NCI-H2107 treated with DMSO at 0.1 percent for 48 hours (cell line): ENCODE measurements around the gene GRM4.

Source experiments
- DNase-seq: peaks from one replicate; lab custom pipeline; 2025; ENCODE audit not compliant: unreplicated experiment; lab: John Stamatoyannopoulos, UW

GRM4 gene

DNA sequence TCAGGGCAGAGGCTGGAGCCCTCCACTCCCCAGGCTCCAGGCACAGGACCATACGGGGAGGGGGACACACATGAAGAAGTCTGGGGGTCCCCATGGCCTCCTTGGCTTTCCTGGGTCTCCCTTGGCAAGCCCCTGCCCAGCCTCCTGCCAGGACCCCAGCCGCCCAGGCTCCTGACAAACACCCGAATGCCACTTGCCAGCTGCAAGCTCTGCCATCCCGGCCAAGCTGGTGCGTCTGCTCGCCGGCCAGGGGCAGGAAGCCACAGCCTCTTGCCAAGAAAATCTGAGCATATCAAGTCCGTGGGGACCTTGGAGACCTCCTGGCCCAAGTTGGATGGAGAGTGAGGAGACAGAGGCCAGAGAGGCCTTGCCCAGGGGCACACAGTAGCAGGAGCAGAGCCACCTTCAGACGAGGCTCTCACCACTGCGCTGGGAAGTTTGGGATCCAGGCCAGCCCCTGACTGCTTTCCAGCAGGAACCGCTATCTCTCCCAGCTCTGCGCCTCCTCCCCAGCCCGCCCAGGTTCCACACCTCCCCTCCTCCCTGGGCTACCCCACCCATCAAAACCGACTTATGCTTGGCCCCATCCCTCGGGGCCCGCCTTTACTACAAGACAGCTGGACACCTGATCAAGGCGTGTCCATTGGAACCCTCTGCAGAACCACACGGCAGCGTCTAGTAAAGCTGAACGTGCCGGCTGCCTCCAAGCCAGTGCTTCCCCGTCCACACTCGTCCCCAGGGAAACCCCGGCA is 80.2 kb downstream of the GRM4 start:
- DNase-seq = no peak

DNA sequence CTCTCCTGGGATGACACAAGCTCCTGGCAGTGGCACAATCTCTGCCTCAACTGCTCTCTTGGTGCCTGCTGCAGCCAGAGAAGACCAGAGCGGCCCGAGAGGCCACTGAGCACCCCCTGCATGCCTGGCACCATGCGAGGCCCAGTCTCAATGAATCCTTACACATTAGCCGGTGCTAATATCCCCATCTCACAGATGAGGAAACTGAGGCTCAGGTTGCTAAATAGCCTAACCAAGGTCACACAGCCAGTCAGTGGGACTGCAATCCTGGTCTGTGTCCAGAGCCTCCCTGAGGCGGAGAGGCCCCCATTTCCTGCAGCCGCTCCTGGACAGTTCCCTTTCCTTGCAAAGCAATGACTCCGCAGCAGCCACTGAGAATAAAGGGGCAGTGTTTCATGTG is 81.2 kb downstream of the GRM4 start:
- no peak for DNase-seq

DNA sequence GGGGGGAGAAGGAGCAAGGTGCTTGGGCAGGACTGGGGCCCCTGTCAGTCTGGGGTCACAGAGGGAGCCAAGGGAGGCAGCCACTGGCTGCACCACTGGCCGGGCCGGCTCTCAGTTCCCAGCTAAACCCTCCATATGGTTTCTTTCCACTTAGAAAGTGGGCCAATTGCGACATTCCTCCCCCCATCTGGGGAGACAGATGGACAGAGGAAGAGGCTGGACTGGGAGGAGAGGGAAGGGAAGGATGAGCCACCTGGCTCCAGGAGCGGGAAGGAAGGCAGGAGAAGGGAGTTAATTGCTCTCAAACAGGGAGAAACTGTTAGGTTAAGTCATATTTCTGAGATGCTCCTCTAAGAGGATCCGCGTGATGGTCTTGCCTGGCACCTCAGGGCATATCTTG is 82.2 kb downstream of the GRM4 start:
- DNase-seq = no peak

DNA sequence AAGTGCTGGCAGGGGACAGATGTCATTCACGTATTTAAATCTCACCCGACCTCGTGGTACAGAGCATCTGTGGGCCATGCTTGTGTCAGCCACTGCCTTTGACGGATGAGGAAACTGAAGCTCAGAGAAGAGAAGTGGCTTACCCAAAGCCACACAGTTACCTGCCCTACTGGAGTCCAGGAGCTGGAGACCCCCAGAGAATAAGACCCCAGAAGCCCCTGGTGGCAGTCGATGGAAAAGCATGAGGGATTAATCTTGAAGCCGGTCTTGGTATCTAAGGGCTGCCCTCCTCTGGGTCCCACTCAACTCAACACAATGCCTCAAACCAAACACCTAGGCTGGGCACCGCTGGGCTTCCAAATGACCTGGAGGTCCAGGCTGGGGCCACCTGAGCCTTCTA is 83.1 kb downstream of the GRM4 start:
- no peak for DNase-seq

DNA sequence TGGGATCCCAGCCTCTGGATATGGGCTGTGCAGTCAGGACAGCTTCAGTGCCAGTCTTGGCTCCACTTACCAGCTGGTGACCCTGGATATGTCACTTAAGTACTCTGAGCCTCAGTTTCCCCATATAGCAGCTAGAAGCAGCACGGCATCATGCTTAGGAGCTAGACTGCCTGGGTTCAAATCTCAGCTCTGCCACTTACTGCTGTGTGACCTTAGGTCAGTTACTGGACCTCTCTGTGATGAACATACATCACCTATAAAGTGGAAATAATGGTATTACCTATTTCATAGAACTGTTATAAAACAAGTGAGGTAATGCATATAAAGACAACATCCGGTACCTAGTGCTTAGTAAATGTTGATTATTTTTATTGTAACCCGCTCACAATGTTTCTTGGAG is 83.7 kb downstream of the GRM4 start:
- DNase-seq = no peak

DNA sequence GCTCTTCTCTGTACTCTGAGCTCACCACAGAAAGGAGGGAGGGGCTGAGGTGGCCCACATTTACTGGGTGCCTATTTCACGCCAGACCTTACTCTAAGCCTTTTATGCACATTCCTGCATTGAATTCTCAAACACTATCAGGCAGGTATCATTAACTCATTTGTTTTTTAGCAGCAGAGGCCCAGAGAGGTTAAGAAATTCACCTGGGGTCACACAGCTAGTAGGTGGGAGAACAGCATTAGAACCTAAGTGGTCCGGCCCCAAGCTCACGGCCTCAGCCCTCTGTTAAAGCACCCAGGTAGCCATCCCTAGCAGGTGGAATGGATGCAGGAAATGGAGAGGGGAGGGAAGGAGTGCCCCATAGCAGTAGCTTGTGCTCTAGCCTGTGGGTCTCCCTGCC is 84.5 kb downstream of the GRM4 start:
- DNase-seq = no peak

DNA sequence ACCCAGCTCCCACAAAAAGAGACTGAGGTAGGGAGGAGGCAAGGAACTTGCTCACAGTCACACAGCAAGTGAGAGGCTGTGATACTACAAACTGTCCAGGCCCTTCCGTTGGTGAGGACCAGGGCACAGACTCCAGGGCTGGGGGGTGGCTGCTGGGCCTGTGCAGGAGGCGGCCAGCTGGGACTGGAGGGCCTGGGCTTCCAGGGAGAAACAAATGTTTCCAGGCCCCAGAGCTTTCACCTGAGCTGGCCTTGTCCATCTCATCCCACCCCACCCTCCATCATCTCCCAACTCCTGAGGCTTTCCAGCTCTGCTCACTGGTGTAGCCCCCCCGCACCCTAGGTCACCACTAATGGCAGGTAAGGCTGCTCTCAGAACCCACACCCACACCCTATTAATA is 86.0 kb downstream of the GRM4 start:
- no peak for DNase-seq

DNA sequence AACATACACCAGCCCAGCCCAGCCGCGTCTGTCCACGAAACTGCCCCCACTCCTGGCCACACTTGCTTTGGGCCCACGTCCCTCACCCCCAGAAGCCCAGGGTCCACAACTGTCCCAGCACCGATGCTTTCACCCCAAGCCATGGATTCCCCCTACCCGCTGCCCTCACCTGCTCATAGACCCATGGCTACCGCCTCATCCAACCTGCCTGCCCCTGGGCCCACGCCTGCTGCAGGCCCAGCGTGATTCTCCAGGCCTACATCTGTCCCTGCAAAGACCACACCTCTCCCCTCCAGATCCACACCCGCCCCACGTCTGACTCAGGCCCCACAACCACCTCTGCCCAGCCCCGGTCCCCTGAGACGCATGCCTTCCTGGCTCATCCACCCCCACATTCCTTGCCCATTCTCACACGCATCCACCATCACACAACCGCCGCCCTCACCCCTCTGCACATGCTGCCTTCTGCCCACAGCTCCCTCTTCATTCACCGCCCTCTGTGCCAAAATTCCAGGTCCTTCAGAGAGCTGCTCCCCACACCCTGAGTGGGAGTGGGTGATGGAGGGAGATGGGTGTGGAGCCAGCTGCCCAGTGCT is 86.7 kb downstream of the GRM4 start:
- DNase-seq = no peak

DNA sequence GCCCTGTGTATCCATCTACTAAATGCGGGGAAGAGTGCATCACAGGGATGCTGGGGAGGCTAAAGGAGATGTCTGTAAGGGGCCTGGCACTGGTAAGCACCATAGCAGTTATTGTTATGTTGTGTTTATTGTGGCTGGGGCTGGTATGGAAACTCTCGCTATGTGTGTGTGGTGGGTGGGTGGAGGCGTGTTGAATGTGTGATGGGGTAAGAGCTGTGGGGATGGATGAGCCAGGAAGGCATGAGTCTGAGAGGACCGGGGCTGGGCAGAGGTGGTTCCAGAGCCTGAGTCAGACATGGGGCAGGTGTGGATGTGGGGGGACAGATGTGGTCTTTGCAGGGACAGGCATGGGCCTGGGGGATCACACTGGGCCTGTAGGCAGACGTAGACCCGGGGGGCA is 88.1 kb downstream of the GRM4 start:
- no peak for DNase-seq

DNA sequence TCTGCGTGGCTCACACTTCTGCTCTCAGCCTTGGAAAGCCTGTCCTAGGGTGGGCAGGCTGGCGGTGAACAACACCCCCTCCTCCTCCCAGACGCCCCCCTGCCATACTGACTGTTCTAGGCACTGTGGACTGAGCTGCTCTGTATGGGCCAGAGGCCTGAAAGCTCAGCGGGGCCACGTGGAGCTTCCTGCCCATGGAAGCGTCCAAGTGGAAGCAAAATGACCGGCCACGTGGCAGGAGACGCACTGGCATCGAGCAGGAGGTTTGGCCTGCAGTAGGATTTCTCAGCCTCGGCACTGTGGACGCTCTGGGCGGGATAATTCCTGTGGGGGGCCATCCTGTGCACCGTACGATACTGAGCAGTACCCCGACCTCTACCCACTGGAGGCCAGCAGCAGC is 88.7 kb downstream of the GRM4 start:
- no peak for DNase-seq

DNA sequence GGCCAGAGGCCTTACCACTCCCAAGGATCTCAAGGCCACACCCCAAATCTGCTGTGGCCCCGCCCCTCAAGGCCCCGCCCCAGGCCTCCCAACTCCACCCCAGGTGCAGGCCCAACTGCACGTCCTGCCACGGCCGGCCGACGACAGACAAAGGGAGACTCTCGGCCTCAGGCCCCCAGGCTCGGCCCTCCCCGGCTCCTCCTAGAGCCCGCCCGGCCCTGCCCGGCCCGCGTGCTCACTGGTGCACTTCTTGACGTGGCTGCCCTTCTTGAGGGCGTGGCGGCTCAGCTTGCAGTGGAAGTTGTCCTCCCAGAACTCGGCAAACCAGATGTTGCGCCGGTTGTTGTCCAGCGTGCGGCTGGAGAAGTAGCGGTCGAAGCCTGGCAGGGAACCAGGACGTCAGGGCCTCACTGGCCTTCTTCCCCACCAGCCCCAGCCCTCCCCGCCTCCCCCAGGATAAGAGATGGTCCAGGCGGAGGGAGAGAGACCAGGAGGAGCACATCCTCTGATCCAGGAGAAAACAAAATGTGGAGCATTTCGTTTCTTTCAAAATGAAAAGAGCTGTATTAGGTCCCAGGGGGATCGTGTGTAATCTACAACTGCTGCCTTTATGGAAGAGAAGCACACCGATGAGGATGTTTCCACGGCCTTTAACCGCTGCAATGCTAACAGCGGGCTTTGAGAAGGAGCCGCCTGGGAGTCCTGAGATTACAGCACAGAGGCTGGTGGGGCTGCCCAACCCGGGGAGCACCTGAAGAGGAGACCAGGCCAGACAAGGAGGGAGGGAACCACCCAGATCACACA is 89.4 kb downstream of the GRM4 start:
- DNase-seq = no peak

DNA sequence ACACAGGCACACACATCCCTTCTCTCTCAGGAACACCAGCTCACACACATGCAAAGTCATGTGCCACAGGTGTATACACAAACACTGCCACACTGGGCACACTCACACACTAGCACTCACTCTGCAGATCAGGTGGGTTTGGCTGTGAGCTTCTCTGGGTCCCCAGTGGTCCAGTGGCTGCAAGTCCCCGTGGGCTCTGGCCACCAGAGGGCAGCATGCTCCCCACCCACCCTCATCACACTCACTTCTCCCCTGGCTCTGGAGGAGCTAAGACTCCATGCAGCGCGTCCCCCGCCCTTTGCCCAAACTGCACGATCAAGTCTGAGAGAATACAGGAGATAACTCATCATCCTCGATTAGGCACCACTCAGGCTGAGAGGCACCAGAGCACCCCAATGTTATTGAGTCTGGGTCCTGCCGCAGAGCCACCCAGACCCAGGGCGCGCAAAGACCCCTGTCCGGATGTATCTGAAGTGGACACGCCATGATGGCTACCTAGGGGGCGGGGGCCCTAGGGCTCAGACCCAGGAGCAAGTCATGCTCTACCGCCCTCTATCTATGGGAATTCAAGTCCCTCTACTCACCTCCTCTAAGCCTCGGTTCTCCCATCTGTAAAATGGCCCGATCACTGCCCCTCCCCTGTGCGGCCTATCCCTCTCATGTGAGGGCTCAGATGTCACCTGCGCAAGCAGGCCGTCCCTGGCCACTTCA is 90.5 kb downstream of the GRM4 start:
- no peak for DNase-seq

DNA sequence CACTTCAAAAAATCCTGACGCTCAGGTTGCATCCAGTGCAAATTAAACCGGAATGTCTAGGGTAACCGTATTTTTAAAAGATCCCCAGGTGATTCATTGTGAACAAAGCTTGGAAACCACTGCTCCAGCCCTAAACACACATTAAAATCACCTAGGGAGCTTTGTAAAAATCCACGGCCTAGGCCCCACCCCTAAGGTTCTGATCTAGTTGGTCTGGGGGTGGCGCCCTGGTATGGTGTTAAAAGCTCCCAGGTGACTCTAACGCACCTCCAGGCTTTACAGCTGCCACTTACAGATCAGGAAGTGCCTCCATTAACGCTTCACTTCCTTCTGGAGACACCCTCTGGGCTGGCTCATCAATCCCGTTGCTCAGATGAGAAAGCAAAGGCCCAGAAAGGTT is 92.2 kb downstream of the GRM4 start:
- DNase-seq = peak; percentile 88

DNA sequence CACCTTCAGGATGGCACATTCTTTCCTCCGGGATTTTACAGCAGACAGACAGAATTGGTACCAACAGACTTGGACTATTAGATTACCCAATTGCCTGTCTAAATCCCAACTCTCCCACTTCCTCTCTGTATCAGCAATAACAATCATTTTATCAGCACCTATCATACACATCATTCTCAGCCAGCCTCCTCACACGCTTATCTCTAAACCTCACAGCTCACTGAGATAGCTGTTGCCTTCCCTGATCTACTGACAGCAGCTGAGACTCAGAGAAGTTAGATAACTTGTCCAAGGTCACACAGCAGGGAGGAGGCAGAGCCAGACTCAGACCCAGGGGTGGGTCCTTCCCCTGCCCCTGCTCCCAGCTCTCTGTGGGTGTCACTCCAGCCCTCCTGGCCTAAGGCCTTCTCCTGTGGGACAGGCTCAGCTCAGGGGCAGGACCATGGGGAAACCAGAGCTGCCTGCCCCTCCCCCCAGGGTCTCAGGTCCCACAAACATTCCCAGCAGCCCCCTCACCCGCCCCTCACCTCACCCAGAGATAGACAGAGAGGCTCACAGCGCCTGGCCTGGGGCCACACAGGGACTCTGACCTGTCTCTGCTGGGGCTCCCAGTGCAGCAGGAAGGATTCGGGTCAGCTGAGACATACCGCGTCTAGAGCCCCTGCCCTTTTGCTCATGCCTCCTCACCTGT is 92.8 kb downstream of the GRM4 start:
- no peak for DNase-seq

DNA sequence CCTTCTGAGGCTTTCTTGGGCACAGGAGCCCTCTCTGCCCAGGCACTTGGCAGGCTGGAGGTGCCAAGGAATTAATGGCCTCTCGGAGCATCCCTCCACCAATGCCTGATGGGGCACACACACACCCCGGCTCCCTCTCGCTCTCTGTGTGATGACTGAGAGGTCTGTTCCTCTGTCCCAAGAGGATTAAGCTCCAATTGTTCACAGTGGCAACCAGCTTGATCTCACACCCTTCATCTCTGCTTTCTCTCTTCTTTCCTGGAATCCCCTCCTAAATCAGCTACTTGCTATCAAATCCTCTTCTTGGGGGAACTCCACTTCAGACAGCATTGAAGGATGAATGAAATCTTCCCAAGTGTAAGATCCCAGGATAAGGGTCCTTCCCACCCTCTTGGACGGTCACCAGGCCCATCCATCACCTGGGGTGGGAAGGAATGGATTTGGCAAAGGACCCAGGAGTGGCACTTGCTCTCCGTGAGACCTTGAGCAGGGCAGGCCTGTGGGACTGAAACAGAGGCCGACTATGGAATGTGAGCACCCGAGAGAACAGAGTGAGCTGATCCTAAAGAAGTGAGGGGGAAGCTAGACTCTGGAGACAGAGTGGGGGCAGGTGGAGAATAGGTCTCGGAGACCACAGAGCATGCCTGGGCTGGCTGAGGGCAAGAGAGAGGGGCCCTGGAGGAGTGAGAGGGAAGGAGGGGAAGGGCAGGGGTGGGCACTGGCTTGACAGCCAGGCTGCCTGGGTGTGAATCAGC is 93.6 kb downstream of the GRM4 start:
- DNase-seq = no peak

DNA sequence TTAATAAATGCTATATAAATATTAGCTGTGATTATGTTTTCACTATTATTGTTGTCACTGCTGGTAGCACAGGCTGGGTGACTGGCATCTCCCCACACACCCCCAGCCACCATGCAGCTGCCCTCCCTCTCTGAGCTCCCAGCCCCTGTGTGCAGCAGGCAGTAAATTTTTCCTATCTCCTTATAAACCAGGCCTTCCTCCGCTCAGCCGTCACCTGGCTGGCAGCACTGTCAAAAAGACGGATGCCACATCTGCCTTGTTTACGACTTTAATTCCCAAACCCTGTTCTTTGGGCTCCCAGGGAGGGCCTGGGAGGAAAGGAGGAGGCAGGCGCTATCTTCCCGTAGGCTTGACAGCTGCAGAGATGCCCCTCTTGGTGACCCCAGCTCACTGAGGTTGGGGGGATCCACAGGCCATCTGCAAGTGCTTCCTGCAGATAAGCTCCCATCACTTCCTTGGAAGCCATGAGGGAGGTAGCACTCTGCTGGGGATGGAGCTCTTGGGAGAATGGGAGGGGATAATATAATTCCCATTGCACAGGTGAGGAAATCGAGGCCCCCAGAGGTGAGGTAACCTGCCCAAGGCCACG is 94.5 kb downstream of the GRM4 start:
- DNase-seq = no peak

DNA sequence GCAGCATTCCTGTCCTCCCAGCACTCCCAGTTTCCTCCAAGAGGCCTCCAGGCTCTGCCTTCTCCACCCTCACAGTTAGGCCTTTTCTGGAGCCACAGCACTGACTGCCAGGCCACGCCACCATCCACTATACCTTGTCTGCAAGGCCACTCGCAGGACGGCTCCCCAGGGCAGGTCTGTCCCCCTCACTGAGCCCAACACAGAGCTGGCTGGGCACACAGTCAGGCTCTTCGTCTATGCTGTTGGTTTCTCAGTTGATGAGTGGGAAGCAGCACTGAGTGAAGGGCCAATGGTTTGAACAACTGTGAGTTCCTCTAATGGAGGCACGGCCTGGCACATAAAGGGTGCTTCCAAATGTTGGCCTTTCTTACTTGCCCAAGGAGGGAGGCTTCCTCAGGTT is 95.2 kb downstream of the GRM4 start:
- no peak for DNase-seq

DNA sequence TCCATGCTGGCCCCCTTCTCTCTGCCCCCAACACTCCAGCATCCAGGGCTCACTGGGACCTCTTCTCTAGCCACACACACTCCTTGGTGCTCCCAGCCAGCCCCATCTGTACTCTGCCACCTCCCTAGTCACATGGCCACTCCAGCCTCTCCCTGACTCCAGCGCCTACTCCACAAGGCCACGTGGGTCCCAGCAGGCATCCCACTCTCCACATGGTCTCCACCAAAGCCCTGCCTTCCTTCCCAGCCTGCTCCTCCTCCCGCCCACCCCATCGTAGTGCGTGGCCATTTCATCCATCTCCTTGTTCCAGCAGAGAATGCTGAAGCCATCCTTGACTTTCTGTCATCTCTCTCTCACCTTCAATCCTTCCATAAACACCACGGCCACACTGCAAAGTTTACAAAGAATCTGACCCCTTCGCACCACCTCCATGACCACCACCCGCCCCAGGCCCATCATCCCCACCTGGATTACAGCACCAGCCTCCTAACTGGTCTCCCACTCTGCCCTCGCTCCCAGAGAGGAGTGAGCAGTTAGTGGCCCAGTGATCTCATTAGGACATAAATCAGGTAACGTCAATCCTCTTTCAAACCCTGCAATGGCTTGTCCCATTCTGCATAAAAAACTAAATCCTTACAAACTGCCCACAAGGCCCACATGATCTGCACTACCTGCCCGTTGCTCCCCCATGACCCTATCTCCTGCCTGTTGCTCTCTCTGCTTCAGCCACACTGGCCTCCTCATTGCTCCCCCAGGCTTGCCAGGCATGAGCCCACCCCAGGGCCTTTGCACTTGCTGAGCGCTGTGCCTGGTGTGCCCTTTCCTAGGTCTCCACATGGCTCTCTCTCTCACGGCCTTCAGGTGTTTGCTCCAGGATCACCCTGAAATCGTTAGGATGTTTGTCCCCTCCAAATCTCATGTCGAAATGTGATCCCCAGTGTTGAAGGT is 96.2 kb downstream of the GRM4 start:
- DNase-seq = no peak
